ENCODE measurements around the gene CAPN5.

The CAPN5 gene

DNA sequence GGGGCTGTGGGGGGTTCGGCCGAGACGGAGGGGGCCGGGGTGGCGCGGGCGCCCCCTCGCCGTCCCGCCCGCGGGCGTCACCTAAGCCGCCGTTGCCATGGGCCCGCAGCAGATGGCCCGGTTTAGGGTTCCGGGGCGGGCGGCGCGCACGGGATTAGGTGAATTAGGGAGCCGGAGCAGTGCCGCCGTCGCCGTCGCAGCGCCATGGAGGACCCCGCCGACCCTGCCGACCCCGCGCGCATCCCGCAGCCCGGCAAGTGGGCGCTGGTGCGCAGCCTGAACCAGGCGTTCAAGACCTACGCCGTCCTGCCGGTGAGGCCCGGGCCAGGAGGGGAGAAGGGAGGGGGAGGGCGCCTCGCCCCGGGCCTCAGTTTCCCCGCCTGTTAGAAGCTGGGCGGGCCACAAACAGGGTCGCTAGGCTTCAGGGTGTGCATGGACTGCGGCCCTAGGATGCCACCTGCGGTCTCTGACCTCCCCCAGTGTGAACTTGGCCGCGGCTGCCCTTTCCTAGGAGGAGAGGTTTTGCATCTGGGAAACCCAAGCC is 71.4 kb downstream of the CAPN5 start:
- no peak for DNase-seq

DNA sequence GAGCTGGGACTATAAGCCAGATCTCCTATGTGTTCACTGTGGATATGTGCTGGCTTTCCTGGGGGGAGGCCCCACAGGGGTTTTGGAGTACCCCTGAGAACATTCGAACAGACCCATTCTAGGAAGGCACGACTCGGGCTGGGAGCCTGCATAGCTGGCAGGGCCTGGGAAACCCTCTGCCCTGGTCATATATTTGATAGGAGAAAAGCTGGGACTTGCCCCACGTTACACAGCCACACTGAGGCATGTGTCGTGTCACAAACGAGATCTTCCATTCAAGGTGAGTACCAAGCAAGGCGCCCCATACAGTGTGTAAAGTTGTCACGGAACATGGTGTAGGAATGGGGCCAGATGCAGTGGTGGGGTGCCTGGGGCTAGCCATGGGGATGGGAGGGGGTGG is 72.4 kb downstream of the CAPN5 start:
- no peak for DNase-seq

DNA sequence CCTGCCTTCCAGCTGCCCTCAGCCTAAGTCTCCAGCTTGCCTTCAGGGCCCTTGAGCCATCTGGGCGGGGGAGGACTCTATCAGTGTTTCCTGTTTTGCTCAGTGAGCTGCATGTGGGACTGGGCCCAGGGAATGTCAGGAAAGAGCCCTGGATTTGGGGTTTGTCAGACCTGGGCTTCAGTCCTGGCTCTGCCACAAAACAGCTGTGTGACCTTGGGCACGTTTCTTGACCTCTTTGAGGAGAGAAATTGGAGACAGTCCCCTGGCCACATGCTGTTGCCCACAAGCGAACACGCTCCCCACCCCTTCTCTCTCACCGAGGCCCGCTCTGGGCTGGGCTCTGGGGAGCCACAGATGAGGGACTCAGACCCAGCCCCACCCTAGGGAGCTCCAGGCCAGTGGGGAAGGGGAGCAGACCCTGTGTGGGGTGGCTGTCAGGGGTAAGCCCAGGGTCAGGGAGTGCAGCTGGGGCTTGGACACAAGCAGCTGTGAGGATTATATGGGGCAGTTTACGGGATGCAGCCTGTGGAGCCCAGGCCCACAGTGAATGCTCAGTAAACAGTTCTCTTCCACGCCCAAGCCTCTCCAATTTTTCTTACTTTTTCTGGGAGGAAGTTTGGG is 73.6 kb downstream of the CAPN5 start:
- DNase-seq: peak; percentile 76

DNA sequence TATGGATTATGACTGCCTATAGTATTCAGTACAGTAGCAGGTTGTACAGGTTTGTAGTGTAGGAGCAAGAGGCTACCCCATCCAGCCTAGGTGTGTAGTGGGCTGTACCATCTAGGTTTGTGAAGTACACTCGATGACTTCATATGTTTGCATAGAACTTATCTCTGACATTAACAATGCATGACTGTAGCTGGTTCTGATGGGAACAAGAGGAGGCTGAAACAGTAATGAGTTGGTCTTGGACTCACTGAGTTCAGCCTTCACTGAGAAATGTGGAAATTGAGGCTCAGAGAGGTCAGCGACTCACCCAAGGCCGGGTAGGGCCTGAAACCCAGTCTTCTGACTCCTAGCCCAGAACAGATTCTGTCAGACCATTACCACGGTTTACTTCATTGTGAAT is 74.3 kb downstream of the CAPN5 start:
- DNase-seq: peak; percentile 84

DNA sequence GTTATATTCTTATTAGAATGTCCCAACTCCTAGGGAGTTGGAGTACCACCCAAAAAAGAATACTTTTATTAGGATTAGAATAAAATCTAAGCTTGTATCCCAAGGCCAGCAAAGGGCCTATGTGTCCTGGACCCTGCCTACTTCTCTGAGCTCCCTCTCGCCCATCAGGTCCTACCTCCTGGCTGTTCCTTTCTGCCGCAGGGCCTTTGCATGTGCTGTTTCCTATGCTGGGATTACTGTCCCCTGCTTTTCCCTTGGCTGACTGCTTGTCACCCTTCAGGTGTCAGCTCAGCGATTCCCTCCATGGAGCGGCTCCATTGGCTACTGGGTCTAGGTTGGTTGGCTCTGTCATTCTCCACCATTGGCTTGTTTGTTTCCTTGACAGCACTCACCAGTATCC is 74.7 kb downstream of the CAPN5 start:
- no peak for DNase-seq

DNA sequence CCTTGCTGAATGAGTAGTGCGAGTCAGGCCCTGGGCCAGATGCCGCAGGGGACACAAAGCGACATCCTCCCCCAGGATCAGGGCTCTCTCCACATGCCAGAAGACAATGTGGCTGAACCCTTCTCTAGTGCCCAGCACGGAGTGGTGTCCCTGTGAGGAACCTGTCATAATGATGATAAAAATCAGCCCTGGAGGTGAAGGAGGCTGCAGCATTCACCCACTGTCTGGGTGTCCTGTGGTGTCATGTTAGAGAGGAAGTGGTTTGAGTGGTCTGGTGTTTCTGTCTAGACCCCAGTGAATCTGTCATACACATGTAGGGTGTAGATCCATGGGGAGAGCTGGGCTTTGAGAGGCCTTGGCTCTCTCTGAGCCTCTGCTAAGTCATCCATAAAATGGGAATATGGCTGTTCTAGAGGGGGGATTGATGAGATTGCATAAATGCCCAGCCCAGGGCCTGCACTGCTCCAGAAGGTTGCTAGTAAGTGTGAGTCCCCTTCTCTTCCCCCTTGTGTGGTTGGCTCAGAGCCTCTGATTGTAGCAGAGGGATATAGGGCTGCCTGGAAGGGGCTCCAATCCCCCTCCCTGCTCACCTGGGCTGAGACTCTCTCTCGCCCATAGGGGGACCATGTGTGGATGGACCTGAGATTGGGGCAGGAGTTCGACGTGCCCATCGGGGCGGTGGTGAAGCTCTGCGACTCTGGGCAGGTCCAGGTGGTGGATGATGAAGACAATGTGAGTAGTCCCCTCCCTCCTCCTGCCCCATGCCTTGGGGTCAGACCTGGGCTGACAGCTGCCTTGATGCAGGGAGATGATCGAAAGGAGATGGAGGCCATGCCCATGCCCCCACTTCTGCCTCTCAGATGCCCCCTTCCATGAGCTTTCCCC is 75.6 kb downstream of the CAPN5 start:
- DNase-seq: no peak

DNA sequence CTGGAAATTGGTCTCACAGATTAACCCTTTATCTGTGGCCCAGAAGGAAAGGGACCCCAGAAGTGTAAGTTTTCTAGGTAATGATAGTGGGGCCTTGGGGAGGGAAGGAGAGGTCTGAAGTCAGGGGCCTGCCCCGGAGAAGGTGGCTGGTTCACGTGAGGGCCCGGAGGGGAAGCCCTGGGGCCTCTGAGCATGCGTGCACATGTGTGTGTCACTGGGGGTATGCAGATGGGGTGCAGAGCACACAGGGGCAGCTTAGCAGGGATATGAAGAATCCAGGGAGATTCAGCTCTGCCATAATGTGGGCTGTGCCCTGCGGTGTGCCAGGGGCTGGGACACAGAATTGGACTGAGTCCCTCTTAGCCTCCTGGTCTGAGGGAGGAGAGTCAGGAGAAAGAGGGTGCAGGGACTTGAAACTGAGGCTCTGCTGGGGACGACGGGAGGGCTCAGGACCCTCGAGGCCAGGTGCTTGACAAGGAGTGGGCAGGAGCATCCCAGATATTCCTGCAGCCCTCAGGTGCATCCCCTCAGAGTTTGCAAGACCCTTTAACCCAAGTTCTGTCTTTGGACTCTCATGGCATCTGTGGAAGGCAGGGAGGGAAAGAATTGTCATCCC is 76.7 kb downstream of the CAPN5 start:
- DNase-seq: no peak

DNA sequence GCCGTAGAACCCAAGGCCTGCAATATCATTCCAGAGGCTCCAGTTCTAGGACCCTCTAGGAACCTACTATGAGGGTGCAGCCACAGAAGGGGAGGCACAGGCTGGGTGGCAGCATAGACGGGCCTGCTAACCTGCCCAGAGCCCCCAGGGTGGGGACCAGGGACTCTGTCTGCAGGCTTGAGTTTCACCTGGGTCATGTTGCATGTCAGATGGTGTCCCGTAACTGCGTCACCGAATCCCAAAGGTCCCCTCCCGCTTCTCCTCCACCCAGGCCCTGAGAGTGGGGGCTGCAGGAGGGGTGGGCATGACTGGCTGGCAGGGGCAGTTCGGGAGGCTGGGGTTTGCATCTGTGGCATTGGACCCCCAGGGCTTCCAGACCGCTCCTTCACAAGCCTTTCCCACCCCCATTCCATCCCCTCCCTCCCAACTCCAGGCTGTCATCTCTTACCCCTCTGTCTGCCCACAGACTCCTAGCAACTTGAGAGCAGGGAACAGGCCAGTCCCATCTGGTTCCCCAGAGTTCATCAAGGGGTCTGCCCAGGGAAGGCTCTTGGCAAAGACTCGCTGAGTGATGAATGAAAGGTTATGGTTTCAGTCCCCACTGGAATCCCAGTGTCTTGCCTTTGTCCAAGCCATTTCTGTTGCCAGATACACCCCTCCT is 77.6 kb downstream of the CAPN5 start:
- no peak for DNase-seq

DNA sequence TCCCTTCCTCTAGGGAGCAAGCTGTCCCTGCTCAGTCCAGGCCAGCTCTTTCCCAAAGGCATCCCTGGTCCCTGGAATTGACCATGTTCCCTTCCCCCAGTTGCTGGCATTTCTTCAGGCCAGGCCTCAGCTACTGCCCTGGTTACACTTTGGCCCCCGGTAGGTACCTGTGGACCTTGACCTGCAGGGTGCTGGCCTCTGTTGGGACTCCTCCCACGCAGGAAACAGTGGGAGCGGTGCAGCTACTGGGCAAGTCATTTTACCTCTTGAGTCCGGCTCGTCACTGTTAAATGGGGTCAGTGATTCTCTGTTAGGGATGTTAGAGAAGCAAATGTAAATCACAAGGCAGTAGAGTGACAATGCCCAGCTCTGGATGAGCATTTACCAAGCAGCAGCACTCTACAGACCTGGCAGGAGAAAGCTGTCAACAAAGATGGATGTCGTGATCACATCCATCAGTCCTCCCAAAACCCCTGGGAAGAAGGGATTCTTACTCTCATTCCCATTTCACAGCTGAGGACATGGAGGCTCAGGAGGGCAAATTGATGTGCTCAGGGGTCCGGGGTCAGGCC is 78.2 kb downstream of the CAPN5 start:
- no peak for DNase-seq

DNA sequence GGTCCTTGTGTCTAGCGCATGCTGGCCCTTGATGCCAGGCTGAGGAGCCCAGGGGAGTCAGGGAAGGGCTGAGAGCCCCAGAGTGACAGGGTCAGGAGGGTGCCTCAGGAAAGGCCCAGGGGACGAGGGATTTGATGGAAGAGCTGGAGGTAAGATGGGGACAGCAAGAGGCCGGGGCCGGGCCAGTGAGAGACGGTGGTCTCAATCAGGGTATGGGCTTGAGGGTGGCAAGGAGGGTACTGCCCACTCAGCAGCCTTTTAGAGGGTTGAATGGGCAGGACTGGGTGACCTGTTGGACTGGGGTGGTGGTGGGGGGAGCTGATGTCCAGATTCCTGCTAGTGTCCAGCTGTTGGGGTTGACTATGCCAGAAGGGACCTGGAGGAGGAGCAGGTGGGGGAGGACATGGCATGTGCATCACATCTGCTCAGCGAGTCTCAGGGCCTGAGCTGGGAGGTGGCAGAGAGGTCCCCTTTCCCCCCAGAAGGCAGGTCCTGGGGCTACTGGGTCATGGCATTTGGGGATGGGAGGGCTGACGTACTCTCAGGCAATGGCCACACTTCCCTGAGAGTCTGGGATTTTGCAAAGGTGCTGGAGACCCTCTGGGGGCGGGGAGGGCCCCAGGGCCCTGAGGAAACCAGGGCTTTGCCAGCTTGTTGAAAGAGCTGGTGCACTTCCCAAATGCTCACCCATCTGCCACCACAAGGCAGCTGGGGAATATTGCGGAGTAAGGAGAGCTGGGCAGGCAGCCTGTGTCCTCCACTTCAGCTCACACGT is 79.7 kb downstream of the CAPN5 start:
- no peak for DNase-seq

DNA sequence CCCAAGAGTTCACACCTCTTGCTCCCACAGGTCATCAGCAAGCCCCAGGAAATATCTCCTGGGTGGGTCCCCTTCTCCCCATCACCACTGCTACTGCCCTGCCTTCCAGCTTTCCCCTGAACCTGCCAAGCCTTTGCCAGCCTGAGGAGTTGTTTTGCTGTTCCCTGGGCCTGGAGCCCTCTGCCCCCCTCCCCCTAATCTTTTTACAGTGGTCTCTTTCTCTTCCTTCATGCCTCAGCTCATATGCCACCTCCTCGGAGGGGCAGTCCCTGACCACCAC is 80.2 kb downstream of the CAPN5 start:
- DNase-seq: no peak

DNA sequence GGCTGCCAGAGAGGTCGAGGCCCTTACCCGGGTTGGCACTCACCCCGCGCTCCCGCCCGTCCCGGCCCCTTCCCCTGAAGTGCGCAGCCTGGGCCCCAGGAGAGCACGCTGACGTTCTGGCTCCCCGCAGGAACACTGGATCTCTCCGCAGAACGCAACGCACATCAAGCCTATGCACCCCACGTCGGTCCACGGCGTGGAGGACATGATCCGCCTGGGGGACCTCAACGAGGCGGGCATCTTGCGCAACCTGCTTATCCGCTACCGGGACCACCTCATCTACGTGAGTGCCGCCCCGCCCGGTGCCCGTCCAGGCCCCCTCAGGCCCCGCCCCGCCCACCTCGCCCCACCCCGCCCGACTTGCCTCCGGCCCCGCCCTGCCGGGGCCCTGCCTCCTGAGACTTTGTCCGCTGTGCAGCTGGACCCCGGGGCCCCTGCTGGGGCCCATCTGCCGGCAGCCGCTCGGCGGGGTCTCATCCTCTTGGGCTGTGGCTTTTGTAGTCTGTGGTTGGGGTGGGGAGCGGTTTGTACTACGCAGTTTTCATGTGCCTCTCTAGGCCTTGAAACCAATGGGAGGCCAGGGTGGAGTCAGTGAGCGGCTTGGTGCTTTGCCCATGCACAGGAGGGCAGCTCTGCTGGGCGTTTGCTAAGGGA is 81.0 kb downstream of the CAPN5 start:
- no peak for DNase-seq

DNA sequence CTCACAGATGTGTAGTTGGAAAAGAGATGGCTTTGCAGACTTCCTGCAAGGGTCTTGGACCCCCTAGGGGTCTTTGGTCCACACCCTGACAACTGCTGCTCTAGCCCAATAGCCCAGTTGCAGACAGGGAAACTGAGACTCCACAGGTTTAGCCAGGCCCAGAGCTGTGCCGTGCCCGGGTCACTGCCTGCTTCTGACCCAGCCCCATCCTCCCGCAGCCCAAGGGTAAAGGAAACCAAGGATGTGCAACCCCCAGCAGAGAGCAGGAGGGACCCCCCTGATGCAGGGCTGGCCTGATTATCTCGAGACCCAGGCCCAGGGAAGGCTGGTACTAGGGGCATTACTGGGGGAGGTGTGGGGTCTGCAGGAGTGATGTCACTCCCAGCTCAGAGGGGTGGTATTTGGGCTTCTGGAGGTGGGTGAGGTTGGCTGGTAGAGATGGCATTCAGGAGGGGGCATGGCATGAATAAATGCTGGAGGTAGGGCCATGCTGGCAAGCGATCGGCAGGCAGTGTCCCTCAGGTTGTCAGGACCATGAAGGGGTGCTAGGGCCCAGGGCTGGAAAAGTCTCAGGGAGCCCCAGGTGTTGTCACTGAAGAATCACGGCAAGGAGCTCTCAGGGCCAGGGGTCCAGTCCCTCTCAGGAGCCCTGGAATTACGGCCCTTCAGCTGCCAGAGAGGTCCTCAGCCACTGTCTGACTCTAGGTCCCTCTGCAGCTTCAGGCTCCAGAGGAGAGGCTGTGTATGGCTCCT is 82.4 kb downstream of the CAPN5 start:
- DNase-seq: no peak

DNA sequence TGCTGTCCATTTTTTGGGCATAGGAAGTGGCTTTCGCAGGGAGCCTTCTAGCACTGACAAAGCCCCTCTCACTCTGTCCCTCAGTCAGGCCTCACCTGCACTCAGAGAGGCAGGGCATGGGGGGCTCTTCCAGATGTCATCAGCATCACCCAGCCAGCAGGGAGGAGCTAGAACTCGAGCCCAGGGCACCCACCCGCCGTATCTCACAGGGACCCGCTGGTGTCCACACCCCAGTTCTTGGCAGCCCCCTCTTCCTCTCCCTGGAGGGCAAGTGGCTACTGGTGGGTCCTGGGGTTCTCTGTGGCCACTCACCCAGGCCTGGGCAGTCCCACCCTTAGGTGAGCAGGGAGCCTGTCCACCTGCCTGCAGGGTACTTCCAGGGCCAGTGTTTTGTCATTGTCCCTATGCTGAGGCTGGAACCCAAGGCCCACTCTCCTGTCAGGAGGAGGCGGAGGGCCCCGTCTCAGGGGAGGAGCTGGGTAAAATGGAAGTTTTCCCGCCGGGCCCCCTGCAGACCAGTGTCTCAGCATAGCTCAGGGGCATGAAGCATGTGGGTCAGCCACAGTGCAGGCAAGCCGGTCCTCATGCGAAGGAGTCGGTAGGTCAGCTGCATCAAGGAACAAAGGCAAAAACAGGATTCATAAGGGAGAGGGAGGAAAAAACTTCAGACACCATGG is 83.1 kb downstream of the CAPN5 start:
- no peak for DNase-seq

DNA sequence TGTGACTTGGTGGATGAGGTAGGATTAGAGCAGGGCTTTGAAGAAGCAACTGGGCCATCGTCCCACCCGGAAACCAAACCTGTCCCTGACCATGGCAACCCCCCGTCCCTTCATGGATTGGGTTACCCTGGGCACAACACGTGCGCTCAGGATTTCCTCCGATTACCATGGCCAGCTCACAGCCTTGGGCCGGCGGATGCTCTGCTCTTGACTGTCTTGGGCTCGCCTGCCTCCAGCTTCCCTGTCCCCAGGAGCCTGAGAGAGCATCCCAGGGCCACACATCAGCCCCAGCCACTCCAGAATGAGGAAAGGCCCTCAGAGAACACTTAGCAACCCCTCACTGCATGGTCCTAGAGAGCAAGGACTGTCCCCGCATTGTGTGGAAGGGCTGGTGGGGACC is 84.1 kb downstream of the CAPN5 start:
- DNase-seq: no peak

DNA sequence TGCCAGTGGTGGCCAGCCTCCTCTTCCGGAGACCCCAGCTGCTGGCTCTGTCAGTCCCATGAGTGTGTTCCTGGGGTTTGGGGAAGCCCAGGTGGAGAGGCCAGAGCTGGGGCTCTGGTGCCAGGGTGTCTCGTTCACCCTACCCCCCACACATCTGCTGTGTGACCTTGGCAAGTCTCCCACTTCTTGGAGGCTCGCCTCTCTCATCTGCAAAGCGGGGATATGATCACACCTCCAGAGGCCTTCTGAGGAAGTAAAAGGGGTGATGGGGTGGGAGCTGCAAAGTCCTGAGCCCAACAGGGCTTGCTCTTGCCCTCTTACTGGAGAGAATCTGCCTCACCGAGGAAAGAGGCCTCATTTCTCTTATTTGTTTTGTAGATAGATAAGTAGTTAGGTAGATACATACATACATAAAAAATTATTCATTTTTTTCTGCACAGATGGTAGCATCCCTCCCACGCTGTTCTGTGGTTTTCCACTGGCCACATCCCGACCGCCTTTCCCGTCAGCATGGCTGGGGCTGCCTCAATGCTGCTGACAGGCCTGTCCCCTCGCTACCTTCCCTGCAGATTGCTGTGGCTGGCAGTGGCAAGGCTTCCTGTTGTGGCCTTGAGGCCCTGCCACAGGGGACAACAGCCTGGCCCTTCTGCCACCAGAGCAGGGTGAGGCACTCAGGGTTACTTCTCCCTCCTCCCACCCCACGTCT is 85.2 kb downstream of the CAPN5 start:
- DNase-seq: no peak

DNA sequence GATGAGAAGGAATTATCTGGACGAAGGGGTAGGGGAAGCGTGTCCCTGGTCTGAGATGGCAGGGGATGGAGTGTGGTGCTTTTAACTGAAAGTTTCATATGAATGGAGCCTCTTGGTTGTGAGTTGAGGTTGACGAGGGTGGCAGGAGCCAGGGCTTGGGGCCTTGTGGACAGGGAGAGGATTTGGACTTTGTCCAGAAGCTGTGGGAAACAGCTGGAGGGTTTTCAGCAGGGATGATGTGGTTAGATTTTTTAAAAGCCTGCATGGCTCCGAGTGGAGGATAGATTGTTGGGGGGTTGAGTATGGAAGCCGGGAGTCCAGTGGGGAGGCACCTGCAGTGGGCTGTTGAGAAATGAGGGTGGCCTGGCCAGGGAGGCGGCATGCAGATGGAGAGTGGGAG is 86.1 kb downstream of the CAPN5 start:
- DNase-seq: no peak

DNA sequence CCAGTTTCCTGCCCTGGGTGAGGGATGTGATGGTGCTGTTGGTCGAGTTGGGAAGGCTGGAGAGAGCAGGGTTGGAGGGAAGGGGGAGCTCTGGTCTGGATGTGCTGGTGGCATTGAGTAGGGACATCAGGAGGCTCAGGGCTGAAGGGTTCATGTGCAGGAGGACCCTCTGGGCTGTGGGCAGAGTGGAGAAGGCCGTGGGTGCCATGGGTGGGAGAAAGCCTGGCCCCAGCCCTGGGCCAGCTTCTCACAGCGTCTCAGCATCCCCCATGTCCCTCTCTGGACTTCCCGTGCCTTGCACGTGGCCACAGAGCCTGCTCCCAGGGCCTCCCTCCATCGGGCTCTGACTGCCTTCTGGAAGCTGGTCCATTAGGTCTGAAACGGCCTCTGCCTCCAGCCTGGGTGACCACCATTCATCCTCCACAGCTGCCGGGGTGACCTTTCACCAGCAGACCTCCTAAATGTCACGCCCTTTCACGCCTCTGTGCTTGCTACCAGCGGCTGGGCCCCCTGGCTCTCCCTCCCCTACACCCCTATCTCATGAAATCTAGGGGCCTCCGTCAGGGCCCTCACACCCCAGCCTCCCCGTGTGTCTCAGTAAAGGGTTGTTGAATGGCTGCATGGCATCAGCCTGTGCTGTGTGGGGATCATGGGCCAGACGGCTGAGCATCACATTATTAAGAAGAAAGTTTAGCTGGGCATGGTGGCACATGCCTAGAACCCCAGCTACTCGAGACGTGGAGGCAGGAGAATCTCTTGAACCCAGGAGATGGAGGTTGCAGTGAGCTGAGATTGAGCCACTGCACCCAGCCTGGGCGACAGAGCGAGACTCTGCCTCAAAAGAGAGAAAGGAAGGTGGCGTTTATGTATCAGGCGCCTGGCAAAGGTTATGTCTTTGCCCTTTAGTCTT is 86.8 kb downstream of the CAPN5 start:
- DNase-seq: no peak

All from NCI-H226 (cell line).